ENCODE data around the gene PKHD1. TPM values are rescaled to one million over a fixed set of nuclear protein-coding genes. Genes with fewer than 3 reads are reported as not detected.

The PKHD1 gene
- total RNA-seq, 1 donor from 2014 or later = 0.02 TPM

DNA sequence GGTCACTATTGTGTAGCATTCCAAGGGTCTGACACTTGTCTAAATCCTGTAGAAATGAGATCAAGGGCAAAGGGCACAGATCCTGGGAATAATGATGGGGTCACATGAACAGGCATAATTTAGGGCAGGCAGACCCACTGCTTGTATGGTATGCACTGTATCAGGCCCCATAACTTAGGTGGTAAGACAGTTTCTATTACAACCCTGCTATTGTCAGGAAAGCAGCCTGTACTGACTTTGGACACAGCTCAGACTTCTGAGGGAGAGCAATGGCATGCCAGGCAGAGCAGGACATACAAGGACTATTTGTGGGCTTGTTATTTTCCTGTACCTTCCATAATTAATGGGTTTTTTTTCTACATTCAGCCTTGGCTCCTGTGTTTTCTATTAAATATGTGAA lies 286.8 kb downstream of the PKHD1 start:
- DNase-seq (ENCODE audit: low spot score in 2 of 2, unreplicated experiment in 2 of 2) = no peak
- Mint-ChIP-seq H3K27ac (peak overlapping the region; percentile 64), H3K27me3 (ENCODE audit: low read depth) (no peaks in the 10 kb centered on the region), H3K4me1 (peaks cover 13% of the 10 kb centered on the region), H3K9me3 (peaks cover 40% of the 10 kb centered on the region), H3K36me3 (peaks cover 18% of the 10 kb centered on the region), H3K4me3 (no peak overlapping the region)
- TF ChIP-seq, protein P1, sequence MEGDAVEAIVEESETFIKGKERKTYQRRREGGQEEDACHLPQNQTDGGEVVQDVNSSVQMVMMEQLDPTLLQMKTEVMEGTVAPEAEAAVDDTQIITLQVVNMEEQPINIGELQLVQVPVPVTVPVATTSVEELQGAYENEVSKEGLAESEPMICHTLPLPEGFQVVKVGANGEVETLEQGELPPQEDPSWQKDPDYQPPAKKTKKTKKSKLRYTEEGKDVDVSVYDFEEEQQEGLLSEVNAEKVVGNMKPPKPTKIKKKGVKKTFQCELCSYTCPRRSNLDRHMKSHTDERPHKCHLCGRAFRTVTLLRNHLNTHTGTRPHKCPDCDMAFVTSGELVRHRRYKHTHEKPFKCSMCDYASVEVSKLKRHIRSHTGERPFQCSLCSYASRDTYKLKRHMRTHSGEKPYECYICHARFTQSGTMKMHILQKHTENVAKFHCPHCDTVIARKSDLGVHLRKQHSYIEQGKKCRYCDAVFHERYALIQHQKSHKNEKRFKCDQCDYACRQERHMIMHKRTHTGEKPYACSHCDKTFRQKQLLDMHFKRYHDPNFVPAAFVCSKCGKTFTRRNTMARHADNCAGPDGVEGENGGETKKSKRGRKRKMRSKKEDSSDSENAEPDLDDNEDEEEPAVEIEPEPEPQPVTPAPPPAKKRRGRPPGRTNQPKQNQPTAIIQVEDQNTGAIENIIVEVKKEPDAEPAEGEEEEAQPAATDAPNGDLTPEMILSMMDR (IDR thresholded peaks at IDR 0.05; ENCODE audit: unreplicated experiment) = no peak

DNA sequence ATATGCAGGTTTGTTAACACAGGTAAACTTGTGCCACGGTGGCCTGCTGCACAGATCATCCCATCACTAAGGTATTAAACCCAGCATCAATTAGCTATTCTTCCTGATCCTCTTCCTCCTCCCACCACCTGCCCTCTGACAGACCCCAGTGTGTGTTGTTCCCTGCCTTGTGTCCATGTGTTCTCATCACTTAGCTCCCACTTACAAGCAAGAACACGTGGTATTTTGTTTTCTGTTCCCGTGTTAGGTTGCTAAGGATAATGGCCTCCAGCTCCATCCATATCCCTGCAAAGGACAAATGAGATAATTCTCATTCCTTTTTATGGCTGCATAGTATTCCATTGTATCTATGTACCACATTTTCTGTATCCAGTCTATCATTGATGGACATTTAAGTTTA lies 294.0 kb downstream of the PKHD1 start:
- Mint-ChIP-seq H3K27ac (no peak overlapping the region), H3K36me3 (peaks cover 11% of the 10 kb centered on the region), H3K9me3 (peaks cover 41% of the 10 kb centered on the region)

DNA sequence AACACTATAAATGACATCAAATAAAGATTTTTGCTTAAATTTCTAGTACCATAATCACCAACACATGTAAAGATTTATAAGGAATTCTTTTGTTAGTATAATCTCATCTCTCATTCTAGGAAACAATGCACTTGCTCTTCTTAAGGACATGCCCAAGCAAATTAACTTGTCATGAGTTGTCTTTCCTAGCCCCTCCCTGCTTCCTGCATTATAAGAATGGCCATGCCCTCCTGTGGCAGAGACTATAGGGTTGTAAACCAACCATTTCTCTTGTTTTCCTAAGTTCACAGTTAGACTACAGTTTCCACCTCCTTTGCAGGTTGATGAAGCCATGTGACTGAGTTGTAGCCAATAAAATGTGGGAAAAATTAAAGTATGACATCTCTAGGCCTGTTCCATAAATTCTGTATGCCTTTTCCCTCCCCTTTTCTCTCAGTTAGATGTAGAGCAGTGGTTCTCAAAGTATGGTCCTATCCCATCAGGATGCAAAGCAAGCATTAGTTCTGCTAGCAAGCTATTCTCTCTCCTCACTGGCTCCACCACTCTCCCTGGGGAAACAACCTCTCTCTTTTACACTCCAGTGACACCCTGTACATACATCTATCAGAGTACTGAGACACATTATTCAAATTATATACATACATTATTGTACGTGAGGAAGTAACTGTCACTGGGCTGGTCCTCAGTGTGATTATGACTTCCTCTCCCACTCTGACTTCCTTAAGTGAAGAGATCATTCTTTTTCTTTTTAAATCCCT lies 295.0 kb downstream of the PKHD1 start:
- peaks cover 35% of the 10 kb centered on the region for H3K9me3 Mint-ChIP-seq
- DNase-seq (ENCODE audit: low spot score in 2 of 2, unreplicated experiment in 2 of 2) = no peak
- H3K4me3 Mint-ChIP-seq = no peak overlapping the region
- no peak overlapping the region for H3K27ac Mint-ChIP-seq
- no peaks in the 10 kb centered on the region for H3K27me3 Mint-ChIP-seq (ENCODE audit: low read depth)
- no peaks in the 10 kb centered on the region for H3K4me1 Mint-ChIP-seq
- TF ChIP-seq, protein P1 (IDR thresholded peaks at IDR 0.05; ENCODE audit: unreplicated experiment) = no peak
- peaks cover 7% of the 10 kb centered on the region for H3K36me3 Mint-ChIP-seq

More for the DNA sequence above, 294.0 kb downstream of the PKHD1 start:
- TF ChIP-seq, protein P1 (IDR thresholded peaks at IDR 0.05; ENCODE audit: unreplicated experiment) = no peak
- DNase-seq (ENCODE audit: low spot score in 2 of 2, unreplicated experiment in 2 of 2) = no peak
- no peak overlapping the region for H3K4me3 Mint-ChIP-seq
- no peaks in the 10 kb centered on the region for H3K4me1 Mint-ChIP-seq
- H3K27me3 Mint-ChIP-seq (ENCODE audit: low read depth) = no peaks in the 10 kb centered on the region

DNA sequence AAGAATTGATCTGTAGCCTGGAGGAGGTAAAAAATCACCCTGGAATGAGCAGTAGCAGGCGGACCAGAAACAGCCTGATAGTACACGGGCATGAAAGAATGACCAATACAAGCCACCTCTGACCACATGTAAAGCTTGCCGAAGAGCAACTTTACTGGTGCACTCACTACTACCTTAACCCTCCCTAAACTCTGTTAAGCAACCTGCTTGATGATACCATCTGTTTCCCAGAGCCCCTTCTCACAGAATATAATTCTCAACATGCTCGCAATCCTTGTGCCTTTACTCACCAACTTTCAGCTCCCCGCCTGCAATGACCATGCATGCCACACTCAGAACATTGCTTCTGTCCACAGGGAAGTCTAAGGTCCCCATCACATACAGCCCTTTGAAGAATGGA lies 296.5 kb downstream of the PKHD1 start:
- Mint-ChIP-seq H3K4me3 (no peak overlapping the region), H3K4me1 (no peaks in the 10 kb centered on the region), H3K9me3 (peaks cover 21% of the 10 kb centered on the region), H3K27me3 (ENCODE audit: low read depth) (no peaks in the 10 kb centered on the region), H3K36me3 (no peaks in the 10 kb centered on the region), H3K27ac (no peak overlapping the region)
- no peak for DNase-seq (ENCODE audit: low spot score in 2 of 2, unreplicated experiment in 2 of 2)
- TF ChIP-seq, protein P1 (IDR thresholded peaks at IDR 0.05; ENCODE audit: unreplicated experiment) = no peak

DNA sequence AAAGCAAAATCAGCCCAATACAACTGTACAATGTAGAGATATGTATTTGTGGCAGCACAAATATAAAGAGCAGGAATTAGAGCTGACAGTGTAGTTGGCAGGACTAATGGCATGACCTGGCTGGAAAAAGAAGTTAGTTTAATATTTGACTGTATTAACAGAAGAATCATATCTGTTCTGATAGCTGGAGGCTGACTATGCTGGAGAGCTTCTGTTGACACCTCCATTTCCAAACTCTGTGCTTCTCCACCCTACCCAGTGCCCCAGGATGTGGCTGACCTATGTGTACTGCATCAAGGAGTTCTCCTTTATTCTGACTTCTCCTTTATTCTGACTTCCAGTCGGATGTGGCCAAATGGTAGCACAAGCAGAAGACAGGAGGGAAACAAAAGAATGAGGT lies 299.3 kb downstream of the PKHD1 start:
- Mint-ChIP-seq H3K27ac (no peak overlapping the region), H3K4me3 (no peak overlapping the region), H3K4me1 (no peaks in the 10 kb centered on the region), H3K9me3 (no peaks in the 10 kb centered on the region), H3K27me3 (ENCODE audit: low read depth) (no peaks in the 10 kb centered on the region), H3K36me3 (no peaks in the 10 kb centered on the region)
- DNase-seq (ENCODE audit: low spot score in 2 of 2, unreplicated experiment in 2 of 2) = no peak
- TF ChIP-seq, protein P1 (IDR thresholded peaks at IDR 0.05; ENCODE audit: unreplicated experiment) = no peak
